PC-9 (cell line): ENCODE results near the gene PDZK1IP1. TPM values are rescaled to one million over a fixed set of nuclear protein-coding genes. Genes with fewer than 3 reads are reported as not detected.

ENCODE experiments used
- BruUV-seq: library from RNA; stranded (reverse); fragments of 400-500 nt; replicated peaks from 2 replicates; lab custom pipeline; 2021; lab: Mats Ljungman, UMichigan
- CTCF ChIA-PET: fragments of 300-600 bp; sonication (Branson Sonifier 250); formaldehyde crosslinking; loops from one replicate; lab custom pipeline; 2022; ENCODE audit warnings: antibody characterized with exemption; lab: Charles Lee
- POLR2A ChIA-PET: fragments of 300-600 bp; sonication (Branson Sonifier 250); formaldehyde crosslinking; loops from one replicate; lab custom pipeline; 2022; ENCODE audit warnings: antibody characterized with exemption; ENCODE audit not compliant: unreplicated experiment; lab: Charles Lee
- DNase-seq, 2 experiments: peaks; one replicate each; pipeline versions ENCODE4 v3.0.0 to v3.0.0-alpha.2; 2015 to 2022; ENCODE audit warnings: mixed read lengths in 1 of 2
- H2AFZ ChIP-seq: fragments of 200-600 bp; sonication (generic); 2 replicates; pipeline ENCODE4 v1.8.1; 2017; ENCODE audit warnings: antibody characterized with exemption
- H3F3A ChIP-seq: fragments of 200-600 bp; sonication (generic); 2 replicates; pipeline ENCODE4 v1.8.1; 2017; ENCODE audit warnings: antibody characterized with exemption, mild to moderate bottlenecking, low read depth; ENCODE audit not compliant: insufficient read depth
- H3K27ac ChIP-seq: fragments of 200-600 bp; sonication (generic); 2 replicates; pipeline ENCODE4 v1.6.1; 2016; ENCODE audit warnings: mixed run types
- H3K27me3 ChIP-seq: fragments of 200-600 bp; sonication (generic); 2 replicates; pipeline ENCODE4 v1.6.1; 2016; ENCODE audit warnings: low read depth, mixed run types; ENCODE audit not compliant: insufficient read depth
- H3K36me3 ChIP-seq: fragments of 200-600 bp; sonication (generic); 2 replicates; pipeline ENCODE4 v1.6.1; 2016; ENCODE audit warnings: low read depth, mixed run types
- H3K4me1 ChIP-seq: fragments of 200-600 bp; sonication (generic); replicated peaks from 2 replicates; pipeline ENCODE4 v1.6.1; 2016; ENCODE audit warnings: mixed run types; ENCODE audit not compliant: insufficient read depth
- H3K4me2 ChIP-seq: fragments of 200-600 bp; sonication (generic); 2 replicates; pipeline ENCODE4 v1.6.1; 2017; ENCODE audit warnings: mixed run types
- H3K4me3 ChIP-seq: fragments of 200-600 bp; sonication (generic); 2 replicates; pipeline ENCODE4 v1.6.1; 2016; ENCODE audit warnings: mixed run types
- H3K79me2 ChIP-seq: fragments of 200-600 bp; sonication (generic); 2 replicates; pipeline ENCODE4 v1.6.1; 2017; ENCODE audit warnings: low read depth, mixed run types
- H3K9me2 ChIP-seq: fragments of 200-600 bp; sonication (generic); 2 replicates; pipeline ENCODE4 v1.8.1; 2017; ENCODE audit warnings: mild to moderate bottlenecking; ENCODE audit not compliant: insufficient read depth
- H3K9me3 ChIP-seq: fragments of 200-600 bp; sonication (generic); 2 replicates; pipeline ENCODE4 v1.8.1; 2016; ENCODE audit warnings: low read depth; ENCODE audit not compliant: insufficient read depth
- H4K20me1 ChIP-seq: fragments of 200-600 bp; sonication (generic); 2 replicates; pipeline ENCODE4 v1.8.1; 2017; ENCODE audit not compliant: insufficient read depth
- EZH2 ChIP-seq: fragments of 200-600 bp; sonication (generic); IDR thresholded peaks from 2 replicates; pipeline ENCODE4 v1.8.0; 2017; ENCODE audit warnings: antibody characterized with exemption, low read depth
- intact Hi-C: fragments of 100-400 bp; cut with micrococcal nuclease; formaldehyde crosslinking; loops from one replicate; pipeline ENCODE4 v1.10.0; 2022; ENCODE audit not compliant: unreplicated experiment
- total RNA-seq: library from RNA; stranded (reverse); gene quantifications from 2 replicates; pipeline ENCODE4 v1.2.3, GENCODE V29; 2021
- TF ChIP-seq, protein P1 (sequence below): fragments of 200-600 bp; sonication (generic); conservative IDR thresholded peaks from 2 replicates; pipeline ENCODE4 v1.6.1; 2017; ENCODE audit warnings: mixed run types, antibody characterized with exemption, mild to moderate bottlenecking, moderate library complexity

Gene PDZK1IP1
- total RNA-seq, 1 experiment from 2014 or later, result 6.2 TPM

DNA sequence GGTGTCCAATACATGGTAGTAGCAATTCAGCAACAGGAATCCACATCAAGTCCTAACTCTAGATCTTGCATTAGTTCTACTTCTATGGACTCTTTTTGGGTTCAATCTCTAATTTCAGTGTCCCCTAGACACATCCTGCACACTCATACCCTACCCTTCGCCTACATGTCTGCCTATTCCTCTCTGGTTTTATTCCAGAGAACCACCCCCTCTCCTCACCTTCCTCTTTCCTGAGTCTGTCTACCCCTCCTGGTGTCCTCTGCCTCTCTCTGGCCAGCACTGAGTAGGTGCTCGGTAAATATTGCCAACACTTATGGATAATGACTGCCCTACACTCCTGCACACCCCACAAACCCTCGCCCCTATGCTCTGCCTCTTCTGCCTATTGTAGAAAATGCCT, 32.6 kb upstream of the PDZK1IP1 start:
- CTCF ChIA-PET, result no interaction called here
- Histone ChIP-seq H3K4me2 (no peak overlapping the region), H3K36me3 (no peaks in the 10 kb centered on the region), H3K4me3 (no peak overlapping the region), H2AFZ (no peak overlapping the region), H4K20me1 (no peaks in the 10 kb centered on the region), H3K27ac (no peak overlapping the region), H3K4me1 (no peaks in the 10 kb centered on the region), H3K9me2 (no peaks in the 10 kb centered on the region), H3K79me2 (no peaks in the 10 kb centered on the region), H3K9me3 (no peaks in the 10 kb centered on the region), H3K27me3 (peaks cover 38% of the 10 kb centered on the region), H3F3A (no peaks in the 10 kb centered on the region)
- BruUV-seq, result no TSS peak
- intact Hi-C loops, result no loop called here
- no peak for DNase-seq
- no peak for TF ChIP-seq EZH2
- TF ChIP-seq, protein P1, sequence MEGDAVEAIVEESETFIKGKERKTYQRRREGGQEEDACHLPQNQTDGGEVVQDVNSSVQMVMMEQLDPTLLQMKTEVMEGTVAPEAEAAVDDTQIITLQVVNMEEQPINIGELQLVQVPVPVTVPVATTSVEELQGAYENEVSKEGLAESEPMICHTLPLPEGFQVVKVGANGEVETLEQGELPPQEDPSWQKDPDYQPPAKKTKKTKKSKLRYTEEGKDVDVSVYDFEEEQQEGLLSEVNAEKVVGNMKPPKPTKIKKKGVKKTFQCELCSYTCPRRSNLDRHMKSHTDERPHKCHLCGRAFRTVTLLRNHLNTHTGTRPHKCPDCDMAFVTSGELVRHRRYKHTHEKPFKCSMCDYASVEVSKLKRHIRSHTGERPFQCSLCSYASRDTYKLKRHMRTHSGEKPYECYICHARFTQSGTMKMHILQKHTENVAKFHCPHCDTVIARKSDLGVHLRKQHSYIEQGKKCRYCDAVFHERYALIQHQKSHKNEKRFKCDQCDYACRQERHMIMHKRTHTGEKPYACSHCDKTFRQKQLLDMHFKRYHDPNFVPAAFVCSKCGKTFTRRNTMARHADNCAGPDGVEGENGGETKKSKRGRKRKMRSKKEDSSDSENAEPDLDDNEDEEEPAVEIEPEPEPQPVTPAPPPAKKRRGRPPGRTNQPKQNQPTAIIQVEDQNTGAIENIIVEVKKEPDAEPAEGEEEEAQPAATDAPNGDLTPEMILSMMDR, result no peak
- POLR2A ChIA-PET, result no interaction called here

DNA sequence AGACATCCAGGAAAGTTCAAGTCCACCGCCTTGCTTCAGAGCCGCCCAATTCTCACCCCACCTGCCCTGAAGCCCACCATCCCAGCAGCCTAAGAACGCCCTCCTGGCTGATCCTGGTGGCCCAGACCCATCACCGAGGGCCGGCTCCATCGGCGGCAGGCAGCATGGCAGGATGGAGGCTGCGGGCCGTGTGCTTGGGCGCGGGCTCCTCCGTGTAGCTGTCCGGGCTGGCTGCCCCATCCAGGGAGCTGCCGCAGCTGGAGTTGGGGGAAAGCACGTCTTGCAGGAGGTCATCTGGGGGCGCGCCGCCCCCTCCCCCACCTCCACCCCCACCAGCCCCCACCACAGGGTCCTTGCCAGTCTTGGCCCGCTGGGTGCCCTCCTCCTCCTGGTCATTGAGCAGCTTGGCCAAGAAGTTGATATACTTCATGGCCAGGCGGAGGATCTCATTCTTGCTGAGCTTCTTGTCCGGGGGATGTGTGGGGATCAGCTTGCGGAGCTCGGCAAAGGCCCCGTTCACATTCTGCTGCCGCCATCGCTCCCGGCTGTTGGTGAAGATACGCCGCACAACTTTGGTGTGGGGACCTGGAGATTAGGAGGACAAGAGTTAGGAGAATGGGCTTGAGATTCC, 29.9 kb upstream of the PDZK1IP1 start:
- H3K9me2 ChIP-seq, result no peaks in the 10 kb centered on the region
- H3K27me3 ChIP-seq, result peaks cover 24% of the 10 kb centered on the region
- no peak for DNase-seq
- H3K27ac ChIP-seq, result no peak overlapping the region
- BruUV-seq, result no TSS peak
- no peak overlapping the region for H3K4me2 ChIP-seq
- H3K36me3 ChIP-seq, result no peaks in the 10 kb centered on the region
- no peaks in the 10 kb centered on the region for H4K20me1 ChIP-seq
- H2AFZ ChIP-seq, result no peak overlapping the region
- no peaks in the 10 kb centered on the region for H3K79me2 ChIP-seq
- H3K4me1 ChIP-seq, result no peaks in the 10 kb centered on the region
- no peak overlapping the region for H3K4me3 ChIP-seq
- ChIA-PET CTCF (no interaction called here), POLR2A (no interaction called here)
- no peaks in the 10 kb centered on the region for H3K9me3 ChIP-seq
- intact Hi-C loops, result no loop called here
- TF ChIP-seq, protein P1, result no peak
- no peak for TF ChIP-seq EZH2
- no peaks in the 10 kb centered on the region for H3F3A ChIP-seq

DNA sequence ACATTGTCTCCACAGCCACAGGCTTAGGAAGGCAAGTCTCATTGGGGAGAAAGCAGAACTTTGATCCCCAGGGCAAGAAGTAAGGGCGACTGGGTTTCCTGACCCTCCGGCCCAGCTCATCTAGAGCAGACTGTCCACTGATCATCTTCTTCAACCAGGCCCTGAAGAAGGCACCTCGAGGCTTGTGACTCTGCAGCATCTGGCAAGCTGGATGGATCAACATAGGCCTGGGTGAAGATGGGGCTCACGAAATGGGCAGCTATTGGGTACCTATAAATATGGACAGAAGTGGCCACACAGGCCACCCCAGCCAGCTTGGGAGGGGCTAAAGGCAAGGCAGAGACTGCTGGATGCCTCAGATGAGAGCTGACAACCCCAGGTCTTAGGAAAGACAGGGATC, 29.2 kb upstream of the PDZK1IP1 start:
- DNase-seq, result no peak
- no peaks in the 10 kb centered on the region for H3K36me3 ChIP-seq
- POLR2A ChIA-PET, result interaction anchor here (0.5 kb wide), 1 partner anchor 494 kb away, joined by 5 read pairs; no protein-coding TSS in a partner anchor
- no TSS peak for BruUV-seq
- H3K9me3 ChIP-seq, result no peaks in the 10 kb centered on the region
- intact Hi-C loops, result no loop called here
- H3K4me1 ChIP-seq, result no peaks in the 10 kb centered on the region
- H4K20me1 ChIP-seq, result no peaks in the 10 kb centered on the region
- no peak for TF ChIP-seq EZH2
- TF ChIP-seq, protein P1, result no peak
- H2AFZ ChIP-seq, result no peak overlapping the region
- peaks cover 17% of the 10 kb centered on the region for H3K27me3 ChIP-seq
- no peak overlapping the region for H3K4me2 ChIP-seq
- no peak overlapping the region for H3K4me3 ChIP-seq
- no peak overlapping the region for H3K27ac ChIP-seq
- CTCF ChIA-PET, result no interaction called here
- no peaks in the 10 kb centered on the region for H3F3A ChIP-seq
- H3K9me2 ChIP-seq, result no peaks in the 10 kb centered on the region
- H3K79me2 ChIP-seq, result no peaks in the 10 kb centered on the region
